Neutrophil (primary cell): Measurements from ENCODE around the gene CFAP54.

Experiments
- H3K27ac ChIP-seq: fragments of 200-600 bp; sonication (generic); 2 replicates; pipeline ENCODE4 v1.5.1; 2016; ENCODE audit warnings: mild to moderate bottlenecking, moderate library complexity
- H3K27me3 ChIP-seq: fragments of 200-600 bp; sonication (generic); 2 replicates; pipeline ENCODE4 v1.6.0; 2016; ENCODE audit warnings: mild to moderate bottlenecking
- H3K36me3 ChIP-seq: fragments of 200-600 bp; sonication (generic); 2 replicates; pipeline ENCODE4 v1.5.1; 2017
- H3K4me1 ChIP-seq, 2 experiments: fragments of 200-600 bp in 1 of 2; sonication (generic) in 1 of 2; 1 replicate in 1 of 2; 2 replicates in 1 of 2; pipeline versions ENCODE4 v1.5.1 to v1.6.1; 2013 to 2016; ENCODE audit warnings: low read depth in 1 of 2, low read length in 1 of 2, mild to moderate bottlenecking in 1 of 2, moderate library complexity in 1 of 2; ENCODE audit not compliant: control insufficient read depth in 1 of 2, insufficient read depth in 1 of 2
- H3K4me3 ChIP-seq, 2 experiments: fragments of 200-600 bp in 1 of 2; sonication (generic) in 1 of 2; 1 replicate in 1 of 2; 2 replicates in 1 of 2; pipeline ENCODE4 v1.5.1; 2013 to 2016; ENCODE audit warnings: low read depth in 1 of 2, low read length in 1 of 2, mild to moderate bottlenecking in 1 of 2, moderate library complexity in 1 of 2
- H3K9me3 ChIP-seq: fragments of 200-600 bp; sonication (generic); 2 replicates; pipeline ENCODE4 v1.5.1; 2016
- CTCF ChIP-seq: fragments of 200-600 bp; sonication (generic); IDR thresholded peaks from 2 replicates; pipeline ENCODE4 v1.5.1; 2016; ENCODE audit warnings: antibody characterized with exemption

The CFAP54 gene

GRCh38 chr12:96605684-96606083 is 116.3 kb downstream of the CFAP54 start:
- no peaks in the 10 kb centered on the region for H3K9me3 ChIP-seq
- H3K27me3 ChIP-seq = no peaks in the 10 kb centered on the region
- H3K4me1 ChIP-seq = no peaks in the 10 kb centered on the region
- no peak overlapping the region for H3K27ac ChIP-seq
- H3K4me3 ChIP-seq = no peak overlapping the region
- no peaks in the 10 kb centered on the region for H3K36me3 ChIP-seq
- no peak for TF ChIP-seq CTCF

- H3K27me3 ChIP-seq = no peaks in the 10 kb centered on the region
- no peaks in the 10 kb centered on the region for H3K4me1 ChIP-seq
- no peaks in the 10 kb centered on the region for H3K9me3 ChIP-seq
- H3K36me3 ChIP-seq = no peaks in the 10 kb centered on the region
- H3K4me3 ChIP-seq = no peak overlapping the region
- no peak overlapping the region for H3K27ac ChIP-seq
- no peak for TF ChIP-seq CTCF
Measured at GRCh38 chr12:96606134-96606533, 116.8 kb downstream of the CFAP54 start.

GRCh38 chr12:96606644-96607043 is 117.3 kb downstream of the CFAP54 start:
- Histone ChIP-seq H3K4me3 (no peak overlapping the region), H3K36me3 (no peaks in the 10 kb centered on the region), H3K9me3 (no peaks in the 10 kb centered on the region), H3K4me1 (no peaks in the 10 kb centered on the region), H3K27ac (no peak overlapping the region), H3K27me3 (no peaks in the 10 kb centered on the region)
- TF ChIP-seq CTCF = no peak

- Histone ChIP-seq H3K36me3 (no peaks in the 10 kb centered on the region), H3K27me3 (no peaks in the 10 kb centered on the region), H3K4me1 (no peaks in the 10 kb centered on the region), H3K9me3 (no peaks in the 10 kb centered on the region), H3K27ac (no peak overlapping the region), H3K4me3 (no peak overlapping the region)
- TF ChIP-seq CTCF = no peak
Measured at GRCh38 chr12:96617178-96617577, 127.8 kb downstream of the CFAP54 start.

- no peak for TF ChIP-seq CTCF
- Histone ChIP-seq H3K27ac (no peak overlapping the region), H3K4me1 (no peaks in the 10 kb centered on the region), H3K9me3 (no peaks in the 10 kb centered on the region), H3K36me3 (no peaks in the 10 kb centered on the region), H3K4me3 (no peak overlapping the region), H3K27me3 (no peaks in the 10 kb centered on the region)
Measured at GRCh38 chr12:96623155-96623554, 133.8 kb downstream of the CFAP54 start.

GRCh38 chr12:96623656-96624217 is 134.4 kb downstream of the CFAP54 start:
- TF ChIP-seq CTCF = no peak
- Histone ChIP-seq H3K36me3 (no peaks in the 10 kb centered on the region), H3K4me1 (no peaks in the 10 kb centered on the region)

More at GRCh38 chr12:96623656-96624217, 134.4 kb downstream of the CFAP54 start:
- H3K27me3 ChIP-seq = no peaks in the 10 kb centered on the region
- no peak overlapping the region for H3K4me3 ChIP-seq
- no peak overlapping the region for H3K27ac ChIP-seq
- H3K9me3 ChIP-seq = no peaks in the 10 kb centered on the region
